B cell (primary cell): Measurements from ENCODE around the gene TAF9.

Experiments used
- CTCF ChIP-seq: fragments of 200-600 bp; IDR thresholded peaks from one replicate; pipeline ENCODE4 v1.8.0; 2022; ENCODE audit warnings: antibody characterized with exemption, mild to moderate bottlenecking
- EZH2 ChIP-seq: IDR thresholded peaks from 2 replicates; pipeline ENCODE4 v1.6.1; 2012; ENCODE audit warnings: borderline replicate concordance, low read depth, mild to moderate bottlenecking, moderate library complexity, low read length; ENCODE audit not compliant: insufficient read depth, poor library complexity, severe bottlenecking

- TF ChIP-seq CTCF (no peak), EZH2 (no peak)
Observed at GRCh38 chr5:69359699-69360098, 9.6 kb downstream of the TAF9 start.
